Measurements from ENCODE around the gene SNUPN.

GRCh38 chr15:75573648-75574384 lies 51.7 kb downstream of the SNUPN start:
- TF ChIP-seq CTCF (conservative IDR thresholded peaks at IDR 0.05), result no peak
- no peak for TF ChIP-seq ZFX (IDR thresholded peaks at IDR 0.05)

Measured in C4-2B (cell line).